K562 (cell line): ENCODE results near the gene TCL1B. TPM values are rescaled to one million over a fixed set of nuclear protein-coding genes. Genes with fewer than 3 reads are reported as not detected.

Experiments
- ATAC-seq: fragments of 200-7000 bp; cut with Tn5 transposase; 3 replicates; pipeline ENCODE4 v1.9.1; 2020; ENCODE audit warnings: moderate library complexity
- BruUV-seq: library from RNA; stranded (reverse); fragments of 400-500 nt; replicated peaks from 2 replicates; lab custom pipeline; 2021; lab: Mats Ljungman, UMichigan
- CTCF ChIA-PET: fragments of 300-600 bp; formaldehyde crosslinking; extraction: SDS; loops from one replicate; lab custom pipeline; 2021; ENCODE audit warnings: low intra/inter-chr PET ratio; lab: Yijun Ruan, JAX
- POLR2A ChIA-PET: fragments of 300-600, 350-650 bp; sonication (Branson Sonifier 250); formaldehyde crosslinking; extraction: SDS; loops from one replicate; lab custom pipeline; 2021; ENCODE audit warnings: antibody characterized with exemption, inconsistent platforms; lab: Yijun Ruan, JAX
- DNase-seq, 4 experiments: peaks; one replicate each; pipeline versions ENCODE4 v3.0.0 to v3.0.0-alpha.2; 2011 to 2018; ENCODE audit warnings: low spot score in 3 of 4, mixed read lengths in 3 of 4; ENCODE audit errors: extremely low read depth in 1 of 4
- FAIRE-seq: peaks from 2 replicates; lab custom pipeline; 2011; peaks lifted over from hg19 to GRCh38; lab: Jason Lieb, UNC
- H2AFZ ChIP-seq: 2 replicates; pipeline ENCODE4 v1.6.0; 2011; ENCODE audit warnings: low read depth, low read length, control low read depth, inconsistent platforms
- H3K27ac ChIP-seq: fragments of 200-600 bp; 3 replicates; pipeline ENCODE4 v1.8.0; 2011; ENCODE audit warnings: low read depth, mild to moderate bottlenecking, control low read depth, inconsistent platforms, low read length, moderate library complexity, mixed read lengths; ENCODE audit errors: extremely low read depth
- H3K27me3 ChIP-seq, 2 experiments: fragments of 300-600 bp in 1 of 2; 2 replicates in 1 of 2; 3 replicates in 1 of 2; pipeline versions ENCODE4 v1.6.0 to v1.8.0; 2011; ENCODE audit warnings: inconsistent platforms in 2 of 2, low read length in 2 of 2, mild to moderate bottlenecking in 1 of 2, mixed read lengths in 1 of 2, moderate library complexity in 1 of 2; ENCODE audit not compliant: control insufficient read depth in 2 of 2, insufficient read depth in 2 of 2
- H3K36me3 ChIP-seq: fragments of 300-600 bp; 3 replicates; pipeline ENCODE4 v1.8.0; 2011; ENCODE audit warnings: mild to moderate bottlenecking, low read length, inconsistent platforms; ENCODE audit not compliant: control insufficient read depth, insufficient read depth
- H3K4me1 ChIP-seq, 2 experiments: fragments of 200-600 bp in 1 of 2; replicated peaks in 1 of 2; 2 replicates in 1 of 2; 3 replicates in 1 of 2; pipeline versions ENCODE4 v1.5.1 to v1.8.0; 2011; ENCODE audit warnings: inconsistent platforms in 2 of 2, low read length in 2 of 2, mild to moderate bottlenecking in 1 of 2, mixed read lengths in 1 of 2, moderate library complexity in 1 of 2; ENCODE audit not compliant: control insufficient read depth in 2 of 2, insufficient read depth in 2 of 2
- H3K4me2 ChIP-seq: 2 replicates; pipeline ENCODE4 v1.6.1; 2011; ENCODE audit warnings: low read length, control low read depth, inconsistent platforms, mixed read lengths; ENCODE audit not compliant: insufficient read depth
- H3K4me3 ChIP-seq: fragments of 200-600 bp; sonication (generic), shearing (Covaris generic); 2 replicates; pipeline ENCODE4 v1.5.1; 2016; ENCODE audit warnings: control low read depth, inconsistent platforms
- H3K79me2 ChIP-seq: fragments of 200-600 bp; 3 replicates; pipeline ENCODE4 v1.8.0; 2011; ENCODE audit warnings: low read length, inconsistent platforms; ENCODE audit not compliant: control insufficient read depth, insufficient read depth
- H3K9ac ChIP-seq, 2 experiments: 2 replicates each; pipeline versions ENCODE4 v1.6.0 to v1.6.1; 2011; ENCODE audit warnings: low read depth in 2 of 2, low read length in 2 of 2, control low read depth in 1 of 2, inconsistent platforms in 1 of 2, mild to moderate bottlenecking in 1 of 2, mixed read lengths in 1 of 2; ENCODE audit not compliant: insufficient read depth in 1 of 2
- H3K9me1 ChIP-seq: one replicate; pipeline ENCODE4 v1.6.0; 2011; ENCODE audit warnings: inconsistent platforms, mild to moderate bottlenecking, low read length, moderate library complexity; ENCODE audit not compliant: control insufficient read depth, insufficient read depth
- H3K9me3 ChIP-seq: replicated peaks from 2 replicates; pipeline ENCODE4 v1.5.1; 2011; ENCODE audit warnings: low read depth, low read length, inconsistent platforms; ENCODE audit not compliant: control insufficient read depth, insufficient read depth
- H4K20me1 ChIP-seq: replicated peaks from 2 replicates; pipeline ENCODE4 v1.6.1; 2011; ENCODE audit warnings: low read length, inconsistent platforms, mixed read lengths; ENCODE audit not compliant: control insufficient read depth, insufficient read depth
- CC2D1A ChIP-seq: fragments of 450-650 bp; IDR thresholded peaks from 2 replicates; pipeline ENCODE4 v1.6.1; 2017; ENCODE audit warnings: mild to moderate bottlenecking
- GABPA ChIP-seq: fragments of 200-800 bp; sonication (Bioruptor generic); conservative IDR thresholded peaks from 2 replicates; pipeline ENCODE4 v1.6.1; 2016; ENCODE audit warnings: low read depth, missing genetic modification characterization, missing compliant biosample characterization
- HMBOX1 ChIP-seq: sonication (generic); IDR thresholded peaks from 2 replicates; pipeline ENCODE4 v1.6.1; 2016
- KAT8 ChIP-seq: fragments of 450-650 bp; IDR thresholded peaks from 2 replicates; pipeline ENCODE4 v1.6.1; 2016; ENCODE audit warnings: low read depth, mild to moderate bottlenecking
- MTA3 ChIP-seq: fragments of 450-650 bp; formaldehyde crosslinking; IDR thresholded peaks from 2 replicates; pipeline ENCODE4 v1.6.1; 2017; ENCODE audit warnings: mild to moderate bottlenecking, borderline replicate concordance
- NR1H2 ChIP-seq: sonication (generic); formaldehyde crosslinking; IDR thresholded peaks from 2 replicates; pipeline ENCODE4 v1.4.0; 2020; ENCODE audit warnings: mild to moderate bottlenecking, missing genetic modification reagents
- PURB ChIP-seq: sonication (generic); formaldehyde crosslinking; IDR thresholded peaks from 2 replicates; pipeline ENCODE4 v1.9.0; 2021; ENCODE audit warnings: low read depth, mild to moderate bottlenecking, missing genetic modification reagents
- RBM39 ChIP-seq: fragments of 200-400 bp; formaldehyde crosslinking; optimal IDR thresholded peaks from 2 replicates; pipeline ENCODE3; 2018; ENCODE audit warnings: low read depth, low read length
- SMAD2 ChIP-seq: fragments of 150-350 bp; IDR thresholded peaks from 2 replicates; pipeline ENCODE4 v1.6.1; 2014; ENCODE audit warnings: low read depth, mild to moderate bottlenecking, low read length
- ZBTB26 ChIP-seq: fragments of 450-650 bp; formaldehyde crosslinking; IDR thresholded peaks from 2 replicates; pipeline ENCODE4 v1.4.0; 2022; ENCODE audit warnings: missing genetic modification characterization
- ZBTB8A ChIP-seq: fragments of 450-650 bp; IDR thresholded peaks from 2 replicates; pipeline ENCODE4 v1.6.1; 2018; ENCODE audit warnings: mild to moderate bottlenecking, moderate library complexity; ENCODE audit not compliant: partially characterized antibody
- ZNF165 ChIP-seq: fragments of 250-450 bp; sonication (Bioruptor Pico); IDR thresholded peaks from 2 replicates; pipeline ENCODE4 v1.4.0; 2020; ENCODE audit warnings: borderline replicate concordance
- WGBS: fragments of 100-300 bp; shearing (Covaris generic); methylation state at CpG from one replicate; pipeline ENCODE4 v1.1.6; 2016; ENCODE audit warnings: low coverage, mixed read lengths; ENCODE audit not compliant: insufficient coverage; ENCODE audit errors: missing lambda C conversion rate; 5-methylcytosine and 5-hydroxymethylcytosine counted together
- in situ Hi-C: fragments of 300-500 bp; cut with MboI; formaldehyde crosslinking; loops from 4 replicates; pipeline ENCODE4 v1.15.0; 2018; ENCODE audit warnings: inconsistent platforms, mixed read lengths
- intact Hi-C: fragments of 100-400 bp; cut with micrococcal nuclease; formaldehyde crosslinking; loops from 2 replicates; pipeline ENCODE4 v1.14.2; 2022
- polyA plus RNA-seq, 8 experiments: library from polyadenylated mRNA; depleted of rRNA in 4 of 8; stranded (reverse) in 5 of 8; unstranded in 3 of 8; fragments of >200 nt; fragmentation: Nextera tagmentation in 2 of 8; fragmentation: Illumina TruSeq in 1 of 8; extraction: Ambion mirVana in 2 of 8; extraction: Trizol in 1 of 8; gene quantifications; 2 replicates each; pipeline versions ENCODE4 v1.2.1 to v1.2.3, GENCODE V29; 2011 to 2014; ENCODE audit warnings: inconsistent platforms in 1 of 8, missing spikeins in 1 of 8
- total RNA-seq, 7 experiments: library from RNA; depleted of rRNA in 6 of 7; stranded (reverse); fragments of >200 nt in 6 of 7; fragmentation: Illumina TruSeq in 2 of 7; extraction: Trizol in 2 of 7; gene quantifications; 2 replicates each; pipeline versions ENCODE4 v1.2.1 to v1.2.3, GENCODE V29; 2011 to 2021; ENCODE audit warnings: low replicate concordance in 1 of 7

TCL1B gene
- total and polyA plus RNA-seq, 9 of the 15 experiments (the other 6 are each of a cell fraction or from before 2014, with no cell fraction given) = not detected

DNA sequence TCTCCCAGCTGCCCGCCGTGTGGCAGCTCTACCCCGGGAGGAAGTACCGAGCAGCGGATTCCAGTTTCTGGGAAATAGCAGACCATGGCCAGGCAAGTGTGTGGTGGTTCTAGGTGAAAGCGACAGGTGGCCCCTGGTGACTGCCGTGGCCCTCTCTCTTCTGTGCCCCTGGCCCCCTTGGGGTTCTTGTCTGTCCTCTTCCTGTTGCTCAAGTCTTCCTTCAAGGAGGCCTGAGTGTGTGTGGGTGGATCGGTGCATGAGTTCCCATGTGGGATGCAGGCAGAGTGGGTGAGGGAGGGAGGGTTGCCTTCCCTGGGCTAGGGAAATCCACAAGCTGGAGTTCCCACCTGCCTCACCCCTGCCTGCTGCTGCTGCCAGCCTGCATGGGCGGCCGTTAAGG lies 4.6 kb downstream of the TCL1B start:
- ChIA-PET CTCF (no interaction called here), POLR2A (interaction anchor here (0.6 kb wide), 1 partner anchor 18 kb away, joined by 3 read pairs; no protein-coding TSS in a partner anchor)
- H3K9me1 ChIP-seq = no peaks in the 10 kb centered on the region
- no peak overlapping the region for H2AFZ ChIP-seq
- no peaks in the 10 kb centered on the region for H4K20me1 ChIP-seq
- no peaks in the 10 kb centered on the region for H3K9me3 ChIP-seq
- H3K27me3 ChIP-seq = peaks cover 0 to 33% of the 10 kb centered on the region in 2 experiments; a peak in 3 of 5 replicates
- in situ Hi-C loops = no loop called here
- H3K27ac ChIP-seq = no peak overlapping the region
- no peak overlapping the region for H3K4me2 ChIP-seq
- H3K36me3 ChIP-seq = no peaks in the 10 kb centered on the region
- 0% methylated on average over 9 of the region's 10 CpGs for WGBS
- H3K4me1 ChIP-seq = peaks cover 0 to 5% of the 10 kb centered on the region in 2 experiments; a peak in 2 of 5 replicates
- no peak overlapping the region; a peak in 1 of 4 replicates for H3K9ac ChIP-seq
- TF ChIP-seq CC2D1A = no peak
- TF ChIP-seq, all 486 proteins: peak for 0
- no TSS peak for BruUV-seq
- FAIRE-seq (no peak), DNase-seq (no peak), ATAC-seq (no peak)
- Histone ChIP-seq H3K79me2 (no peaks in the 10 kb centered on the region), H3K4me3 (no peak overlapping the region)
- intact Hi-C loops = no loop called here

DNA sequence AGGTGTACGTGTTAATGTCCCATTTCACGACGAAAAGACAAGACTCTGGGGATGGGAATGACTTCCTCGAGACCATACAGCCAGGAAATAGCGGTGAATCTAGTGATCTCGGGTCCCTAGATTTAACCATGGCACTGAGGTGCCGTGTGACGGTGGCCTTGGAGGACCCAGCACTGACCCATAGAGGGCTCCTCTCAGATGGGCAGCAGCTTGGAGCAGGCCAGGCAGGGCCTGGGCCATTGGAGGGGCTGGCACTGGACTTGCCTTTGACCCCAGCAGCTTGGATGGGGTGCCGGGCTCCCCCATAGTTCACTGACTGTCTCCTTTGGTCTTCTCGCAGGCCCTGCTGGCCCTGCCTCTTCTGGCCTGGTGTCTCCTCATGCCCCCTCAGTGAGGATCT lies 5.4 kb downstream of the TCL1B start:
- FAIRE-seq (no peak), ATAC-seq (no peak), DNase-seq (no peak)
- Histone ChIP-seq H3K4me2 (no peak overlapping the region), H3K9ac (no peak overlapping the region), H2AFZ (no peak overlapping the region), H3K27me3 (peaks cover 0 to 33% of the 10 kb centered on the region in 2 experiments; a peak in 3 of 5 replicates), H3K36me3 (no peaks in the 10 kb centered on the region), H3K9me1 (no peaks in the 10 kb centered on the region), H3K9me3 (no peaks in the 10 kb centered on the region), H3K27ac (no peak overlapping the region), H3K4me3 (no peak overlapping the region), H3K4me1 (peaks cover 0 to 2% of the 10 kb centered on the region in 2 experiments; a peak in 2 of 5 replicates), H3K79me2 (no peaks in the 10 kb centered on the region), H4K20me1 (no peaks in the 10 kb centered on the region)
- in situ Hi-C loops (no loop called here), intact Hi-C loops (no loop called here)
- ChIA-PET POLR2A (no interaction called here), CTCF (no interaction called here)
- WGBS = 0% methylated on average over 5 of the region's 10 CpGs
- BruUV-seq = no TSS peak
- no peak for TF ChIP-seq NR1H2
- no peak for TF ChIP-seq ZNF165 (CRISPR knock-in tag)
- no peak for TF ChIP-seq HMBOX1
- no peak for TF ChIP-seq SMAD2
- TF ChIP-seq ZBTB26 = no peak
- no peak for TF ChIP-seq ZBTB8A
- TF ChIP-seq RBM39 = no peak
- no peak for TF ChIP-seq GABPA
- no peak for TF ChIP-seq KAT8
- no peak for TF ChIP-seq MTA3
- TF ChIP-seq PURB (CRISPR knock-in tag) = no peak
